Measurements from ENCODE around the gene GFAP.

The GFAP gene

GRCh38 chr17:44922746-44923470 is 7.6 kb upstream of the GFAP start:
- Mint-ChIP-seq H3K9me3 (no peaks in the 10 kb centered on the region), H3K4me1 (no peaks in the 10 kb centered on the region), H3K4me3 (no peak overlapping the region), H3K27ac (peak overlapping the region; percentile 6), H3K36me3 (peaks cover 7% of the 10 kb centered on the region)
- ATAC-seq (no peak), DNase-seq (ENCODE audit: low spot score in 2 of 2) (no peak)

- H3K9me3 Mint-ChIP-seq: no peaks in the 10 kb centered on the region
- H3K36me3 Mint-ChIP-seq: peaks cover 7% of the 10 kb centered on the region
- no peaks in the 10 kb centered on the region for H3K4me1 Mint-ChIP-seq
- DNase-seq (ENCODE audit: low spot score in 2 of 2): no peak
- peak overlapping the region; percentile 6 for H3K27ac Mint-ChIP-seq
- no peak overlapping the region for H3K4me3 Mint-ChIP-seq
- no peak for ATAC-seq
These were observed 6.8 kb upstream of the GFAP start for GRCh38 chr17:44922136-44922535.

GRCh38 chr17:44921122-44921882 is 6.0 kb upstream of the GFAP start:
- H3K4me3 Mint-ChIP-seq: no peak overlapping the region
- H3K36me3 Mint-ChIP-seq: peaks cover 7% of the 10 kb centered on the region
- ATAC-seq: no peak
- H3K27ac Mint-ChIP-seq: peak overlapping the region; percentile 32
- no peak for DNase-seq (ENCODE audit: low spot score in 2 of 2)
- H3K4me1 Mint-ChIP-seq: no peaks in the 10 kb centered on the region
- H3K9me3 Mint-ChIP-seq: no peaks in the 10 kb centered on the region

GRCh38 chr17:44920565-44920940 is 5.3 kb upstream of the GFAP start:
- no peak for ATAC-seq
- H3K4me1 Mint-ChIP-seq: no peaks in the 10 kb centered on the region
- H3K27ac Mint-ChIP-seq: peak overlapping the region; percentile 20
- no peaks in the 10 kb centered on the region for H3K9me3 Mint-ChIP-seq
- H3K36me3 Mint-ChIP-seq: peaks cover 4% of the 10 kb centered on the region
- H3K4me3 Mint-ChIP-seq: no peak overlapping the region
- DNase-seq (ENCODE audit: low spot score in 2 of 2): no peak

GRCh38 chr17:44919885-44920564 is 4.7 kb upstream of the GFAP start:
- H3K27ac Mint-ChIP-seq: peak overlapping the region; percentile 20
- H3K36me3 Mint-ChIP-seq: no peaks in the 10 kb centered on the region
- H3K4me1 Mint-ChIP-seq: no peaks in the 10 kb centered on the region
- peak; percentile 24 to 71 for DNase-seq (ENCODE audit: low spot score in 2 of 2)
- H3K9me3 Mint-ChIP-seq: no peaks in the 10 kb centered on the region
- ATAC-seq: peak; percentile 84
- no peak overlapping the region for H3K4me3 Mint-ChIP-seq

GRCh38 chr17:44919411-44919810 is 4.1 kb upstream of the GFAP start:
- Mint-ChIP-seq H3K36me3 (no peaks in the 10 kb centered on the region), H3K9me3 (no peaks in the 10 kb centered on the region), H3K4me1 (no peaks in the 10 kb centered on the region), H3K4me3 (no peak overlapping the region), H3K27ac (no peak overlapping the region)
- no peak for ATAC-seq
- no peak for DNase-seq (ENCODE audit: low spot score in 2 of 2)

GRCh38 chr17:44918006-44918405 is 2.7 kb upstream of the GFAP start:
- no peak for ATAC-seq
- H3K4me3 Mint-ChIP-seq: no peak overlapping the region
- no peaks in the 10 kb centered on the region for H3K36me3 Mint-ChIP-seq
- no peak for DNase-seq (ENCODE audit: low spot score in 2 of 2)
- no peaks in the 10 kb centered on the region for H3K9me3 Mint-ChIP-seq
- no peak overlapping the region for H3K27ac Mint-ChIP-seq
- peaks cover 7% of the 10 kb centered on the region for H3K4me1 Mint-ChIP-seq

- DNase-seq (ENCODE audit: low spot score in 2 of 2) (no peak), ATAC-seq (no peak)
- Mint-ChIP-seq H3K36me3 (no peaks in the 10 kb centered on the region), H3K9me3 (no peaks in the 10 kb centered on the region), H3K27ac (no peak overlapping the region), H3K4me3 (no peak overlapping the region), H3K4me1 (peaks cover 7% of the 10 kb centered on the region)
These were observed 2.2 kb upstream of the GFAP start for GRCh38 chr17:44917456-44917855.

GRCh38 chr17:44916781-44917241 is 1.5 kb upstream of the GFAP start:
- Mint-ChIP-seq H3K4me3 (no peak overlapping the region), H3K4me1 (peaks cover 7% of the 10 kb centered on the region), H3K36me3 (no peaks in the 10 kb centered on the region), H3K9me3 (no peaks in the 10 kb centered on the region), H3K27ac (peak overlapping the region; percentile 52)
- DNase-seq (ENCODE audit: low spot score in 2 of 2): no peak
- ATAC-seq: no peak

- no peaks in the 10 kb centered on the region for H3K9me3 Mint-ChIP-seq
- ATAC-seq (no peak), DNase-seq (ENCODE audit: low spot score in 2 of 2) (no peak)
- no peaks in the 10 kb centered on the region for H3K36me3 Mint-ChIP-seq
- peak overlapping the region; percentile 52 for H3K27ac Mint-ChIP-seq
- peaks cover 12% of the 10 kb centered on the region for H3K4me1 Mint-ChIP-seq
- H3K4me3 Mint-ChIP-seq: no peak overlapping the region
These were observed 821 bp upstream of the GFAP start for GRCh38 chr17:44915862-44916780.

GRCh38 chr17:44914698-44915271 is 515 bp downstream of the GFAP start:
- Mint-ChIP-seq H3K4me1 (peaks cover 12% of the 10 kb centered on the region), H3K4me3 (no peak overlapping the region), H3K27ac (no peak overlapping the region), H3K36me3 (no peaks in the 10 kb centered on the region), H3K9me3 (no peaks in the 10 kb centered on the region)
- ATAC-seq (no peak), DNase-seq (ENCODE audit: low spot score in 2 of 2) (no peak)

GRCh38 chr17:44914148-44914547 is 1.2 kb downstream of the GFAP start:
- DNase-seq (ENCODE audit: low spot score in 2 of 2) (no peak), ATAC-seq (no peak)
- Mint-ChIP-seq H3K4me1 (peaks cover 12% of the 10 kb centered on the region), H3K4me3 (no peak overlapping the region), H3K9me3 (no peaks in the 10 kb centered on the region), H3K27ac (no peak overlapping the region), H3K36me3 (no peaks in the 10 kb centered on the region)

GRCh38 chr17:44913676-44914075 is 1.6 kb downstream of the GFAP start:
- peaks cover 12% of the 10 kb centered on the region for H3K4me1 Mint-ChIP-seq
- no peak overlapping the region for H3K27ac Mint-ChIP-seq
- H3K9me3 Mint-ChIP-seq: no peaks in the 10 kb centered on the region
- no peak overlapping the region for H3K4me3 Mint-ChIP-seq
- no peak for DNase-seq (ENCODE audit: low spot score in 2 of 2)
- no peaks in the 10 kb centered on the region for H3K36me3 Mint-ChIP-seq
- no peak for ATAC-seq

- Mint-ChIP-seq H3K9me3 (no peaks in the 10 kb centered on the region), H3K4me3 (peak overlapping the region; percentile 14), H3K27ac (no peak overlapping the region), H3K36me3 (no peaks in the 10 kb centered on the region), H3K4me1 (peaks cover 12% of the 10 kb centered on the region)
- DNase-seq (ENCODE audit: low spot score in 2 of 2) (no peak), ATAC-seq (no peak)
These were observed 2.3 kb downstream of the GFAP start for GRCh38 chr17:44912763-44913544.
